ENCODE measurements around the gene ANXA3.
"Not testable (repeated sequence)": the region's sequence is repeated elsewhere in the genome, so short reads cannot be mapped to it uniquely, and the experiment has no call there.

ANXA3 gene

GRCh38 chr4:78547899-78548298 is 3.7 kb upstream of the ANXA3 start:
- H2AK5ac ChIP-seq (ENCODE audit: low read length); H4K12ac ChIP-seq (ENCODE audit: low read depth, low read length); H3K36me3 ChIP-seq (ENCODE audit: control insufficient read depth in 1 of 2, insufficient read depth in 2 of 2, low read length in 2 of 2); H3K9ac ChIP-seq (ENCODE audit: low read length); H3K9me3 ChIP-seq (ENCODE audit: insufficient read depth, low read depth, low read length); H3K4me3 ChIP-seq (ENCODE audit: low read depth, low read length); H2BK5ac ChIP-seq (ENCODE audit: low read depth, low read length, poor library complexity); H3K14ac ChIP-seq (ENCODE audit: low read length); H3K79me2 ChIP-seq (ENCODE audit: control insufficient read depth, insufficient read depth, low read length, poor library complexity); H3K23ac ChIP-seq (ENCODE audit: low read length); H3K18ac ChIP-seq (ENCODE audit: low read length); H3K4me2 ChIP-seq (ENCODE audit: low read length); H4K91ac ChIP-seq (ENCODE audit: low read depth, low read length); DNase-seq; H2AFZ ChIP-seq (ENCODE audit: insufficient read depth, low read length, poor library complexity); H3K4me1 ChIP-seq (ENCODE audit: control insufficient read depth in 1 of 2, insufficient read depth in 2 of 2, low read length in 2 of 2); H2BK120ac ChIP-seq (ENCODE audit: insufficient read depth, low read length, poor library complexity); H2BK12ac ChIP-seq (ENCODE audit: low read length); H3K4ac ChIP-seq (ENCODE audit: low read depth, low read length); H3K27ac ChIP-seq (ENCODE audit: low read depth, low read length); H3K27me3 ChIP-seq (ENCODE audit: insufficient read depth, low read length); H4K8ac ChIP-seq (ENCODE audit: low read depth, low read length): not testable (repeated sequence)
- WGBS (ENCODE audit: extremely low coverage, insufficient coverage, insufficient read length) = no CpG with 5 or more reads among the region's 28 CpGs
- peaks cover 13% of the 10 kb centered on the region for H3K79me1 ChIP-seq (ENCODE audit: low read length)

GRCh38 chr4:78548889-78549288 is 2.7 kb upstream of the ANXA3 start:
- not testable (repeated sequence) for H2BK120ac ChIP-seq (ENCODE audit: insufficient read depth, low read length, poor library complexity); H3K14ac ChIP-seq (ENCODE audit: low read length); H3K27ac ChIP-seq (ENCODE audit: low read depth, low read length); H2BK12ac ChIP-seq (ENCODE audit: low read length); H3K4ac ChIP-seq (ENCODE audit: low read depth, low read length); H2AK5ac ChIP-seq (ENCODE audit: low read length); H2BK5ac ChIP-seq (ENCODE audit: low read depth, low read length, poor library complexity); H3K18ac ChIP-seq (ENCODE audit: low read length); H2AFZ ChIP-seq (ENCODE audit: insufficient read depth, low read length, poor library complexity); H3K9me3 ChIP-seq (ENCODE audit: insufficient read depth, low read depth, low read length); H3K36me3 ChIP-seq (ENCODE audit: control insufficient read depth in 1 of 2, insufficient read depth in 2 of 2, low read length in 2 of 2); H4K12ac ChIP-seq (ENCODE audit: low read depth, low read length); H3K9ac ChIP-seq (ENCODE audit: low read length); H3K4me1 ChIP-seq (ENCODE audit: control insufficient read depth in 1 of 2, insufficient read depth in 2 of 2, low read length in 2 of 2); H4K91ac ChIP-seq (ENCODE audit: low read depth, low read length); H3K4me3 ChIP-seq (ENCODE audit: low read depth, low read length); H3K27me3 ChIP-seq (ENCODE audit: insufficient read depth, low read length); H3K4me2 ChIP-seq (ENCODE audit: low read length); H3K23ac ChIP-seq (ENCODE audit: low read length); DNase-seq; H4K8ac ChIP-seq (ENCODE audit: low read depth, low read length)
- Histone ChIP-seq H3K79me2 (ENCODE audit: control insufficient read depth, insufficient read depth, low read length, poor library complexity) (peaks cover 13% of the 10 kb centered on the region), H3K79me1 (ENCODE audit: low read length) (peaks cover 20% of the 10 kb centered on the region)
- no CpG with 5 or more reads among the region's 4 CpGs for WGBS (ENCODE audit: extremely low coverage, insufficient coverage, insufficient read length)

GRCh38 chr4:78552389-78553042 is 946 bp downstream of the ANXA3 start:
- Histone ChIP-seq H4K8ac (ENCODE audit: low read depth, low read length) (no peak overlapping the region), H3K27me3 (ENCODE audit: insufficient read depth, low read length) (no peaks in the 10 kb centered on the region), H3K4me3 (ENCODE audit: low read depth, low read length) (peak overlapping the region; percentile 87), H3K79me1 (ENCODE audit: low read length) (peaks cover 22% of the 10 kb centered on the region), H3K9ac (ENCODE audit: low read length) (peak overlapping the region; percentile 97), H3K18ac (ENCODE audit: low read length) (no peak overlapping the region), H4K12ac (ENCODE audit: low read depth, low read length) (no peak overlapping the region), H2AFZ (ENCODE audit: insufficient read depth, low read length, poor library complexity) (no peak overlapping the region), H2BK5ac (ENCODE audit: low read depth, low read length, poor library complexity) (peak overlapping the region; percentile 99), H3K4ac (ENCODE audit: low read depth, low read length) (peak overlapping the region; percentile 97), H3K36me3 (ENCODE audit: control insufficient read depth in 1 of 2, insufficient read depth in 2 of 2, low read length in 2 of 2) (peaks cover 8 to 11% of the 10 kb centered on the region in 2 experiments), H3K14ac (ENCODE audit: low read length) (peak overlapping the region; percentile 94), H3K4me1 (ENCODE audit: control insufficient read depth in 1 of 2, insufficient read depth in 2 of 2, low read length in 2 of 2) (peaks cover 8 to 14% of the 10 kb centered on the region in 2 experiments), H2AK5ac (ENCODE audit: low read length) (no peak overlapping the region), H2BK120ac (ENCODE audit: insufficient read depth, low read length, poor library complexity) (peak overlapping the region; percentile 100), H3K23ac (ENCODE audit: low read length) (no peak overlapping the region), H3K9me3 (ENCODE audit: insufficient read depth, low read depth, low read length) (no peaks in the 10 kb centered on the region), H2BK12ac (ENCODE audit: low read length) (no peak overlapping the region), H3K79me2 (ENCODE audit: control insufficient read depth, insufficient read depth, low read length, poor library complexity) (peaks cover 15% of the 10 kb centered on the region), H3K27ac (ENCODE audit: low read depth, low read length) (peak overlapping the region; percentile 100), H4K91ac (ENCODE audit: low read depth, low read length) (peak overlapping the region; percentile 100), H3K4me2 (ENCODE audit: low read length) (peak overlapping the region; percentile 65)
- DNase-seq = peak; percentile 94 to 98
- WGBS (ENCODE audit: extremely low coverage, insufficient coverage, insufficient read length) = no CpG with 5 or more reads among the region's 10 CpGs

GRCh38 chr4:78553043-78553396 is 1.4 kb downstream of the ANXA3 start:
- no CpG with 5 or more reads among the region's 3 CpGs for WGBS (ENCODE audit: extremely low coverage, insufficient coverage, insufficient read length)
- H3K4me2 ChIP-seq (ENCODE audit: low read length) = peak overlapping the region; percentile 81
- H3K14ac ChIP-seq (ENCODE audit: low read length) = peak overlapping the region; percentile 94
- peaks cover 8 to 9% of the 10 kb centered on the region in 2 experiments for H3K36me3 ChIP-seq (ENCODE audit: control insufficient read depth in 1 of 2, insufficient read depth in 2 of 2, low read length in 2 of 2)
- peak overlapping the region; percentile 89 for H4K8ac ChIP-seq (ENCODE audit: low read depth, low read length)
- H3K4me3 ChIP-seq (ENCODE audit: low read depth, low read length) = no peak overlapping the region
- H3K27me3 ChIP-seq (ENCODE audit: insufficient read depth, low read length) = no peaks in the 10 kb centered on the region
- peak overlapping the region; percentile 95 for H3K18ac ChIP-seq (ENCODE audit: low read length)
- H3K27ac ChIP-seq (ENCODE audit: low read depth, low read length) = peak overlapping the region; percentile 100
- H3K9me3 ChIP-seq (ENCODE audit: insufficient read depth, low read depth, low read length) = no peaks in the 10 kb centered on the region
- H3K79me2 ChIP-seq (ENCODE audit: control insufficient read depth, insufficient read depth, low read length, poor library complexity) = peaks cover 15% of the 10 kb centered on the region
- H3K4me1 ChIP-seq (ENCODE audit: control insufficient read depth in 1 of 2, insufficient read depth in 2 of 2, low read length in 2 of 2) = peaks cover 8 to 14% of the 10 kb centered on the region in 2 experiments
- peak overlapping the region; percentile 30 for H3K9ac ChIP-seq (ENCODE audit: low read length)
- H2AFZ ChIP-seq (ENCODE audit: insufficient read depth, low read length, poor library complexity) = no peak overlapping the region
- H2BK12ac ChIP-seq (ENCODE audit: low read length) = peak overlapping the region; percentile 97
- H3K4ac ChIP-seq (ENCODE audit: low read depth, low read length) = peak overlapping the region; percentile 97
- peak overlapping the region; percentile 99 for H2AK5ac ChIP-seq (ENCODE audit: low read length)
- H3K23ac ChIP-seq (ENCODE audit: low read length) = no peak overlapping the region
- no peak for DNase-seq
- H3K79me1 ChIP-seq (ENCODE audit: low read length) = peaks cover 22% of the 10 kb centered on the region
- peak overlapping the region; percentile 99 for H2BK5ac ChIP-seq (ENCODE audit: low read depth, low read length, poor library complexity)
- peak overlapping the region; percentile 36 for H4K12ac ChIP-seq (ENCODE audit: low read depth, low read length)
- H4K91ac ChIP-seq (ENCODE audit: low read depth, low read length) = peak overlapping the region; percentile 97
- H2BK120ac ChIP-seq (ENCODE audit: insufficient read depth, low read length, poor library complexity) = peak overlapping the region; percentile 99

Data from trophoblast cell (in vitro differentiated cells and primary cell).